ENCODE measurements around the gene CDYL2. TPM values are rescaled to one million over a fixed set of nuclear protein-coding genes. Genes with fewer than 3 reads are reported as not detected.

CDYL2 gene
- total and polyA plus RNA-seq, 4 donors: 1.3 to 12.6 (median 3.7) TPM

- 90% methylated on average over 7 of the region's 7 CpGs for WGBS, 2 donors
- Histone ChIP-seq H3K27me3 (ENCODE audit: control insufficient read depth in 3 of 3, insufficient read depth in 3 of 3, low read length in 2 of 3) (no peaks in the 10 kb centered on the region), H3K4me1 (ENCODE audit: control insufficient read depth in 5 of 5, insufficient read depth in 5 of 5, low read length in 5 of 5) (peaks cover 0 to 7% (median 0%) of the 10 kb centered on the region in 5 donors), H3K27ac (ENCODE audit: low read depth in 1 of 2, low read length in 1 of 2) (no peak overlapping the region), H3K4me3 (no peak overlapping the region), H3K36me3 (ENCODE audit: control insufficient read depth in 4 of 4, insufficient read depth in 4 of 4, low read length in 4 of 4) (peaks cover 0 to 2% (median 0%) of the 10 kb centered on the region in 4 donors), H3K9ac (ENCODE audit: insufficient read depth in 1 of 2, low read length in 2 of 2) (no peak overlapping the region), H3K9me3 (ENCODE audit: control insufficient read depth in 4 of 4, insufficient read depth in 3 of 4, low read length in 3 of 4) (peaks cover 0 to 7% (median 0%) of the 10 kb centered on the region in 4 donors)
- DNase-seq (no peak), ATAC-seq (ENCODE audit: insufficient read depth, low FRiP score) (no peak)
- TF ChIP-seq CTCF (IDR thresholded peaks at IDR 0.05; ENCODE audit: control extremely low read depth, extremely low read depth): no peak
Measured at GRCh38 chr16:80680046-80680445, 124.4 kb downstream of the CDYL2 start.

DNA sequence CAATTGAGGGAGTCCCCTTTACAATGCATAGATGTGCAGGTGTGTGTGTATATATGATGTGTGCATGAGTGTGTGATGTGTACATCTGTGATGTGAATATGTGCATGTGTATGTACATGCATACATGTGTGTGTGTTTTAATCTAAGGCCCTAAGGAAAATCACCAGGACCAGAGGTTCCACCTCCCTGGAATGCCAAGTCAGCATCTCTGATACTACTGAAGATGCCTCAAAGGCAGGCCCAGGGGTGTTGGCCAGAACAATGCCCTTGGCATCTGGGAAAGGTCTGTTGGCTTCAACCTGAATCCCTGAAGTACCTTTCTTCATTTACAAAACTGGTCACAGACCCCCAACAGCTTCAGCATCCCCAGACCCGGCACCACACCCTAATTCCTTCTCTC lies 129.5 kb downstream of the CDYL2 start:
- Histone ChIP-seq H3K9ac (ENCODE audit: insufficient read depth in 1 of 2, low read length in 2 of 2) (no peak overlapping the region), H3K36me3 (ENCODE audit: control insufficient read depth in 4 of 4, insufficient read depth in 4 of 4, low read length in 4 of 4) (no peaks in the 10 kb centered on the region), H3K27ac (ENCODE audit: low read depth in 1 of 2, low read length in 1 of 2) (no peak overlapping the region), H3K4me1 (ENCODE audit: control insufficient read depth in 5 of 5, insufficient read depth in 5 of 5, low read length in 5 of 5) (peaks cover 0 to 1% (median 0%) of the 10 kb centered on the region in 5 donors), H3K9me3 (ENCODE audit: control insufficient read depth in 4 of 4, insufficient read depth in 3 of 4, low read length in 3 of 4) (peaks cover 0 to 3% (median 0%) of the 10 kb centered on the region in 4 donors), H3K27me3 (ENCODE audit: control insufficient read depth in 3 of 3, insufficient read depth in 3 of 3, low read length in 2 of 3) (no peaks in the 10 kb centered on the region), H3K4me3 (no peak overlapping the region)
- DNase-seq (no peak), ATAC-seq (ENCODE audit: insufficient read depth, low FRiP score) (no peak)
- TF ChIP-seq CTCF (IDR thresholded peaks at IDR 0.05; ENCODE audit: control extremely low read depth, extremely low read depth): no peak
- 94 to 98% methylated on average over 1 of the region's 1 CpG for whole genome bisulfite sequencing, 2 donors

GRCh38 chr16:80672379-80672778 lies 132.0 kb downstream of the CDYL2 start:
- H3K27me3 ChIP-seq (ENCODE audit: control insufficient read depth in 3 of 3, insufficient read depth in 3 of 3, low read length in 2 of 3): no peaks in the 10 kb centered on the region
- no peaks in the 10 kb centered on the region for H3K36me3 ChIP-seq (ENCODE audit: control insufficient read depth in 4 of 4, insufficient read depth in 4 of 4, low read length in 4 of 4)
- peaks cover 0 to 2% (median 0%) of the 10 kb centered on the region in 4 donors for H3K9me3 ChIP-seq (ENCODE audit: control insufficient read depth in 4 of 4, insufficient read depth in 3 of 4, low read length in 3 of 4)
- TF ChIP-seq CTCF (IDR thresholded peaks at IDR 0.05; ENCODE audit: control extremely low read depth, extremely low read depth): no peak
- ATAC-seq (ENCODE audit: insufficient read depth, low FRiP score) (no peak), DNase-seq (no peak)
- H3K4me3 ChIP-seq: no peak overlapping the region
- H3K9ac ChIP-seq (ENCODE audit: insufficient read depth in 1 of 2, low read length in 2 of 2): no peak overlapping the region
- no peak overlapping the region for H3K27ac ChIP-seq (ENCODE audit: low read depth in 1 of 2, low read length in 1 of 2)
- H3K4me1 ChIP-seq (ENCODE audit: control insufficient read depth in 5 of 5, insufficient read depth in 5 of 5, low read length in 5 of 5): peaks cover 0 to 1% (median 0%) of the 10 kb centered on the region in 5 donors

DNA sequence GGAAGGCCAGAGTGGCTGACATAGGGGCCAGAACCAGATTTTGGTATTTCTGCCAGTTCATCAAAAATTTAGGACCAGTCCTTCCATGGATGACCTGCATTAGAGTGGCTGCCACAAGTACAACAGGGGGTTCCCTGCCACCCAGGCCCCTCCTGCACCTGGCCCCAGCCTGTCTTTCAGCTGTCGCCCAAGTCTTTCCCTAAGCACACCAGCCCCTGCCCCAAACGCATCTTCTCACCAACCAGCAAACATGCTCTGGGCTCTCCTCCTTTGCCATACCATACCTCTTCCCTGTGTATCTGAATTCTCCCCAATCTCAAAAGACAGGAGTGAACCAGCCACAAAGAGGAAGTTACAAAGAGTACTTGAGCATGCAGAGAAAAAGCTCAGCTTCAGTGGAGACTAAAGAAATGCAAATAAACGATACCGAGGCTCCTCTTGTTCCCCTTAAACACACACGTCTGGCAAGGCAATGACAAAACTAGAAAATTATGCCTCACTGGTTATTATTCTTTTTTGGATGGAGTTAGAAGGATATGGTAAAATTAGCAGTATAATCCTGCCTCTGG lies 133.0 kb downstream of the CDYL2 start:
- Histone ChIP-seq H3K36me3 (ENCODE audit: control insufficient read depth in 4 of 4, insufficient read depth in 4 of 4, low read length in 4 of 4) (no peaks in the 10 kb centered on the region), H3K4me1 (ENCODE audit: control insufficient read depth in 5 of 5, insufficient read depth in 5 of 5, low read length in 5 of 5) (peaks cover 0 to 1% (median 0%) of the 10 kb centered on the region in 5 donors), H3K27me3 (ENCODE audit: control insufficient read depth in 3 of 3, insufficient read depth in 3 of 3, low read length in 2 of 3) (no peaks in the 10 kb centered on the region), H3K27ac (ENCODE audit: low read depth in 1 of 2, low read length in 1 of 2) (no peak overlapping the region), H3K9me3 (ENCODE audit: control insufficient read depth in 4 of 4, insufficient read depth in 3 of 4, low read length in 3 of 4) (peaks cover 0 to 2% (median 0%) of the 10 kb centered on the region in 4 donors), H3K9ac (ENCODE audit: insufficient read depth in 1 of 2, low read length in 2 of 2) (no peak overlapping the region), H3K4me3 (no peak overlapping the region)
- 38 to 59% methylated on average over 5 of the region's 5 CpGs for WGBS, 2 donors
- ATAC-seq (ENCODE audit: insufficient read depth, low FRiP score) (no peak), DNase-seq (peak in 1 of 3 donors; percentile 3)
- no peak for TF ChIP-seq CTCF (IDR thresholded peaks at IDR 0.05; ENCODE audit: control extremely low read depth, extremely low read depth)

Measured in lung (tissue), 12 donors.